Heart left ventricle (tissue), 13 donors: Measurements from ENCODE around the gene JUN.

Experiments used
- POLR2A ChIP-seq, 2 donors: fragments of 450-650 bp; IDR thresholded peaks; one replicate each; pipeline ENCODE4 v1.6.1; 2017; ENCODE audit warnings: antibody characterized with exemption in 2 of 2, mild to moderate bottlenecking in 2 of 2, moderate library complexity in 2 of 2
- TF ChIP-seq, protein P1 (sequence below), 12 donors: fragments of 200-600 bp; sonication (generic) in 4 of 12; IDR thresholded peaks; one replicate each; pipeline versions ENCODE4 v1.5.0 to v1.8.0; 2018 to 2022; ENCODE audit warnings: antibody characterized with exemption in 12 of 12, mild to moderate bottlenecking in 5 of 12
- donor health status: ischemic (EF 13 %, LVEDD 7.1; RV severe dilation, severe dysfunction).
- donor health status: DM: no; HTN: yes; CAD: no.
- donor health status: DM: no; HTN: no; CAD: no.
- donor health status: ischemic (EF 25% LVEDD 6.9; RV normal size, moderate dysfunction).
- donor health status: ischemic (EF 25% LVEDD 5.7; RV mildly dilated, moderate dysfunction).
- donor health status: ischemic (EF 35%, LVEDD 5.7; RV mildly dilated, moderate dysfunction).
- donor health status: nonischemic (EF 11% LVEDD 7.7; RV severe dilation, severe dysfunction).
- donor health status: DM: yes; HTN: yes; CAD: no.
- donor health status: PGD.
- donor health status: ischemic (EF 29% LVEDD 5.4; RV normal size, mild dysfunction).
- donor health status: nonischemic (EF 23%, LVEDD 6.1; RV moderate dilation, normal function).

DNA sequence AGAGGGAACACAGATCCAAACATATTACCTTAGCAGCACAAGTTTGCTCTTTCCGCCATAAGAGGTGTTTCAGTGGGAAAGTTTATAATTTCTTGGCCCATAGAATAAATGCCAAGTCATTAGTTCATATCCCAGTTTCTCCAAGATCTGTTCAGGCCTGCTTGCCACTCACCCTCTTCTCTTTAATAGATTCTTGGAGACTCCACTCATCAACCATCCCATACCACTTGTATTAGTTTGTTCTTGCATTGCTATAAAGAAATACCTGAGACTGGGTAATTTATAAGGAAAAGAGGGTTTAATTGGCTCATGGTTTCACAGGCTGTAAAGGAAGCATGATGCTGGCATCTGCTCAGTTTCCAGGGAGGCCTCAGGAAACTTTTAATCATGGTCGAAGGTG is 49.2 kb downstream of the JUN start:
- TF ChIP-seq, protein P1, sequence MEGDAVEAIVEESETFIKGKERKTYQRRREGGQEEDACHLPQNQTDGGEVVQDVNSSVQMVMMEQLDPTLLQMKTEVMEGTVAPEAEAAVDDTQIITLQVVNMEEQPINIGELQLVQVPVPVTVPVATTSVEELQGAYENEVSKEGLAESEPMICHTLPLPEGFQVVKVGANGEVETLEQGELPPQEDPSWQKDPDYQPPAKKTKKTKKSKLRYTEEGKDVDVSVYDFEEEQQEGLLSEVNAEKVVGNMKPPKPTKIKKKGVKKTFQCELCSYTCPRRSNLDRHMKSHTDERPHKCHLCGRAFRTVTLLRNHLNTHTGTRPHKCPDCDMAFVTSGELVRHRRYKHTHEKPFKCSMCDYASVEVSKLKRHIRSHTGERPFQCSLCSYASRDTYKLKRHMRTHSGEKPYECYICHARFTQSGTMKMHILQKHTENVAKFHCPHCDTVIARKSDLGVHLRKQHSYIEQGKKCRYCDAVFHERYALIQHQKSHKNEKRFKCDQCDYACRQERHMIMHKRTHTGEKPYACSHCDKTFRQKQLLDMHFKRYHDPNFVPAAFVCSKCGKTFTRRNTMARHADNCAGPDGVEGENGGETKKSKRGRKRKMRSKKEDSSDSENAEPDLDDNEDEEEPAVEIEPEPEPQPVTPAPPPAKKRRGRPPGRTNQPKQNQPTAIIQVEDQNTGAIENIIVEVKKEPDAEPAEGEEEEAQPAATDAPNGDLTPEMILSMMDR (IDR thresholded peaks at IDR 0.05), result no peak
- no peak for TF ChIP-seq POLR2A (IDR thresholded peaks at IDR 0.05)
